Activated T-cell treated with anti-CD3 and anti-CD28 coated beads, Interleukin-2, amount 50 U/mL, for 24 hours (primary cell): ENCODE measurements around the gene MLC1.

Experiments used
- DNase-seq: peaks from one replicate; pipeline ENCODE4 v3.0.0-alpha.2; 2020
- H3K27ac Mint-ChIP-seq: 2 replicates; pipeline ENCODE4 v1.8.0; 2020; ENCODE audit warnings: mild to moderate bottlenecking, mixed read lengths
- H3K27me3 Mint-ChIP-seq: 2 replicates; pipeline ENCODE4 v1.8.0; 2020; ENCODE audit warnings: mixed read lengths
- H3K36me3 Mint-ChIP-seq: 2 replicates; pipeline ENCODE4 v1.8.0; 2020; ENCODE audit warnings: low read depth, mixed read lengths
- H3K4me1 Mint-ChIP-seq: 2 replicates; pipeline ENCODE4 v1.8.0; 2020; ENCODE audit warnings: low read depth, mixed read lengths
- H3K4me3 Mint-ChIP-seq: 2 replicates; pipeline ENCODE4 v1.8.0; 2020; ENCODE audit warnings: mild to moderate bottlenecking, moderate library complexity, mixed read lengths
- H3K9me3 Mint-ChIP-seq: 2 replicates; pipeline ENCODE4 v1.8.0; 2020; ENCODE audit warnings: mixed read lengths

The MLC1 gene

GRCh38 chr22:50034126-50035081 is 50.8 kb downstream of the MLC1 start:
- Mint-ChIP-seq H3K27me3 (peaks cover 6% of the 10 kb centered on the region), H3K27ac (no peak overlapping the region)
- no peak for DNase-seq

GRCh38 chr22:50032941-50033601 is 52.2 kb downstream of the MLC1 start:
- H3K4me3 Mint-ChIP-seq = no peak overlapping the region
- no peaks in the 10 kb centered on the region for H3K36me3 Mint-ChIP-seq
- H3K27me3 Mint-ChIP-seq = peaks cover 6% of the 10 kb centered on the region
- no peak overlapping the region for H3K27ac Mint-ChIP-seq
- DNase-seq = no peak
- H3K4me1 Mint-ChIP-seq = peaks cover 9% of the 10 kb centered on the region
- no peaks in the 10 kb centered on the region for H3K9me3 Mint-ChIP-seq

More at GRCh38 chr22:50034126-50035081, 50.8 kb downstream of the MLC1 start:
- H3K9me3 Mint-ChIP-seq = peaks cover 3% of the 10 kb centered on the region
- peaks cover 5% of the 10 kb centered on the region for H3K4me1 Mint-ChIP-seq
- no peaks in the 10 kb centered on the region for H3K36me3 Mint-ChIP-seq
- H3K4me3 Mint-ChIP-seq = no peak overlapping the region

- Mint-ChIP-seq H3K27me3 (peaks cover 6% of the 10 kb centered on the region), H3K4me1 (peaks cover 17% of the 10 kb centered on the region), H3K36me3 (no peaks in the 10 kb centered on the region), H3K9me3 (no peaks in the 10 kb centered on the region), H3K27ac (no peak overlapping the region), H3K4me3 (no peak overlapping the region)
- DNase-seq = no peak
Observed at GRCh38 chr22:50032109-50032871, 52.9 kb downstream of the MLC1 start.

GRCh38 chr22:50031189-50032091 is 53.8 kb downstream of the MLC1 start:
- DNase-seq = no peak
- Mint-ChIP-seq H3K9me3 (no peaks in the 10 kb centered on the region), H3K27me3 (peaks cover 9% of the 10 kb centered on the region), H3K4me3 (no peak overlapping the region), H3K27ac (no peak overlapping the region), H3K36me3 (no peaks in the 10 kb centered on the region), H3K4me1 (peaks cover 21% of the 10 kb centered on the region)

- no peaks in the 10 kb centered on the region for H3K36me3 Mint-ChIP-seq
- peaks cover 14% of the 10 kb centered on the region for H3K27me3 Mint-ChIP-seq
- no peaks in the 10 kb centered on the region for H3K9me3 Mint-ChIP-seq
- H3K27ac Mint-ChIP-seq = no peak overlapping the region
- H3K4me3 Mint-ChIP-seq = no peak overlapping the region
- peaks cover 25% of the 10 kb centered on the region for H3K4me1 Mint-ChIP-seq
- DNase-seq = peak; percentile 91
Observed at GRCh38 chr22:50030297-50031188, 54.7 kb downstream of the MLC1 start.

- Mint-ChIP-seq H3K27ac (peak overlapping the region; percentile 76), H3K4me1 (peaks cover 34% of the 10 kb centered on the region)
- DNase-seq = peak; percentile 74
Observed at GRCh38 chr22:50027639-50028537, 57.3 kb downstream of the MLC1 start.

GRCh38 chr22:50025993-50026392 is 59.2 kb downstream of the MLC1 start:
- H3K4me3 Mint-ChIP-seq = no peak overlapping the region
- H3K4me1 Mint-ChIP-seq = peaks cover 34% of the 10 kb centered on the region
- no peak overlapping the region for H3K27ac Mint-ChIP-seq
- no peak for DNase-seq
- H3K27me3 Mint-ChIP-seq = peaks cover 8% of the 10 kb centered on the region
- H3K9me3 Mint-ChIP-seq = no peaks in the 10 kb centered on the region
- H3K36me3 Mint-ChIP-seq = no peaks in the 10 kb centered on the region

More at GRCh38 chr22:50027639-50028537, 57.3 kb downstream of the MLC1 start:
- Mint-ChIP-seq H3K36me3 (no peaks in the 10 kb centered on the region), H3K27me3 (peaks cover 8% of the 10 kb centered on the region), H3K4me3 (no peak overlapping the region), H3K9me3 (no peaks in the 10 kb centered on the region)

GRCh38 chr22:50022171-50022819 is 62.9 kb downstream of the MLC1 start:
- Mint-ChIP-seq H3K9me3 (no peaks in the 10 kb centered on the region), H3K27ac (no peak overlapping the region), H3K4me1 (peaks cover 17% of the 10 kb centered on the region), H3K4me3 (no peak overlapping the region), H3K27me3 (peaks cover 8% of the 10 kb centered on the region), H3K36me3 (peaks cover 1% of the 10 kb centered on the region)
- no peak for DNase-seq

- no peak overlapping the region for H3K4me3 Mint-ChIP-seq
Observed at GRCh38 chr22:50020606-50021005, 64.6 kb downstream of the MLC1 start.

GRCh38 chr22:50019316-50019715 is 65.9 kb downstream of the MLC1 start:
- Mint-ChIP-seq H3K4me1 (peaks cover 3% of the 10 kb centered on the region), H3K9me3 (no peaks in the 10 kb centered on the region), H3K27me3 (no peaks in the 10 kb centered on the region), H3K27ac (no peak overlapping the region), H3K36me3 (peaks cover 1% of the 10 kb centered on the region), H3K4me3 (peak overlapping the region; percentile 4)
- DNase-seq = peak; percentile 59

More at GRCh38 chr22:50020606-50021005, 64.6 kb downstream of the MLC1 start:
- Mint-ChIP-seq H3K27ac (no peak overlapping the region), H3K27me3 (no peaks in the 10 kb centered on the region), H3K4me1 (peaks cover 10% of the 10 kb centered on the region), H3K36me3 (peaks cover 1% of the 10 kb centered on the region), H3K9me3 (no peaks in the 10 kb centered on the region)
- no peak for DNase-seq

- Mint-ChIP-seq H3K27ac (no peak overlapping the region), H3K9me3 (no peaks in the 10 kb centered on the region), H3K4me3 (peak overlapping the region; percentile 74), H3K27me3 (no peaks in the 10 kb centered on the region), H3K4me1 (peaks cover 7% of the 10 kb centered on the region), H3K36me3 (peaks cover 1% of the 10 kb centered on the region)
- DNase-seq = peak; percentile 49
Observed at GRCh38 chr22:50018608-50019285, 66.5 kb downstream of the MLC1 start.
